GM19438 (cell line): Measurements from ENCODE around the gene CTDNEP1.

Experiments
- ATAC-seq: cut with Tn5 transposase; IDR thresholded peaks from one replicate; pipeline ENCODE4 v1.9.1; 2021; ENCODE audit warnings: low read depth; ENCODE audit not compliant: unreplicated experiment

The CTDNEP1 gene

GRCh38 chr17:7232114-7232513 is 19.4 kb downstream of the CTDNEP1 start:
- ATAC-seq = no peak

DNA sequence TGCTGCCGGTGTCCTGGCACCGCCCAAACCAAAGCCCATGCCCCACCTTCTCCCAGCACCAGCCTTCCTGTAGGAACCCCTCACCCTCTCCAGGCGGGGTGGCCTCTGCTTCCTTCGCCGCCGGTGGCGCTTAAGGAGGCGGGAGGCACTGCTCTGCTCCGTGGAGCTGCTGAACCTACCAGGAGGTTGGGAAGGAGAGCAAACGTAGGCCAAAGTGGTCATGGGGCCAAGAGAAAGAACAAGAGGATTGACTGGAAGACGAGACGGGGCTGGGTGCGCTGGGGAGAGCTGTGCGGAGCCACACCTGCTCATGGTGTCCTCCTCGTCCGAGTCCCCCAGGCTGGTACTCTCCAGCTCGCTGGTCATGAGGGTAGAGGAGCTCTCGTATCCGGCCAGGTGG is 22.0 kb downstream of the CTDNEP1 start:
- ATAC-seq = no peak

- ATAC-seq = no peak
These were observed 22.6 kb downstream of the CTDNEP1 start for GRCh38 chr17:7228920-7229319.

DNA sequence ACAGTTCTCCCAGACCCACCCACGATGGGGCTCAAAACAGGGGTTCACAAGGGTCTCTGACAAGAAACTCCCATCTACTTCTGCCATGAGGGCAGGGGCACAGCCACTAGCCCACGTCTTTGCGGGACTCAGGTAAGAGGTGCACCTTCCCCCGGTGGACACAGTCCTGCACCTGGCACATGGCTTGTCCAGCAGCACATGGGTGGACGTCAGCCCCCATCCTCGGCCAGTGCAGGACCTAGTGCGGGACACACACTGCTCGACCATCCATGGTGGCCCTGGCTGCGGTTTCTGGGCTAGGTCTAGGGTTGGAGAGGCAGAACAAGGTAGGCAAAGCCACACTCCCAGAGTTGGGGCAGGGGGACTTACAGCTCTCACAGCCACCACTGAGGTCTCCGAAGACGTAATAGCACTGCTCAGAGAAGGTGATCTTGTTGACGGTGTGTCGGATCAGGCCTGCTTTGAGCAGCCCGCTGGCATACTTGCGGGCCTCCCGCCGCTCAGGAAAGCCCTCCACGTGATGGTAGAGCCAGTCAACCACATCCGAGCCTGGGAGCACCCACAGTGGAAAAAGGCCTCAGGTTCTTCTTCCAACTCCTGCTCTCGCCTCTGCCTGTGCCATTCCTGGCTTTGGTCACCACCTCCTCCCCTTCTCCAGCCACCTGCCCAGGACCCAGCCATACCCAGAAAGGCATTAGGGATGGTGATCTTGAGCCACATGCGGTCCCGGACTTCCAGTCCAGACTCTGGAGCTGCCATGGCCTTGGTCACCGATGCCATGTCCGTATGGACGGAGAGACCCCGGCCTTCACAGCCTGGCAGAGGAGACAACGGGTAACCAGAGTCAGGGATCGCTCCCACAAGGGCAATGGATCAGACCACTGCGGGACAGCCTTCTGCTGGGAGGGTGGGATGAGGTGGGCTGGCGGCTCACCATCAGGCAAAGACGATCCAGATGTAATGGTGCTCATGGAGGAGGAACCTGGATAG is 24.5 kb downstream of the CTDNEP1 start:
- no peak for ATAC-seq

DNA sequence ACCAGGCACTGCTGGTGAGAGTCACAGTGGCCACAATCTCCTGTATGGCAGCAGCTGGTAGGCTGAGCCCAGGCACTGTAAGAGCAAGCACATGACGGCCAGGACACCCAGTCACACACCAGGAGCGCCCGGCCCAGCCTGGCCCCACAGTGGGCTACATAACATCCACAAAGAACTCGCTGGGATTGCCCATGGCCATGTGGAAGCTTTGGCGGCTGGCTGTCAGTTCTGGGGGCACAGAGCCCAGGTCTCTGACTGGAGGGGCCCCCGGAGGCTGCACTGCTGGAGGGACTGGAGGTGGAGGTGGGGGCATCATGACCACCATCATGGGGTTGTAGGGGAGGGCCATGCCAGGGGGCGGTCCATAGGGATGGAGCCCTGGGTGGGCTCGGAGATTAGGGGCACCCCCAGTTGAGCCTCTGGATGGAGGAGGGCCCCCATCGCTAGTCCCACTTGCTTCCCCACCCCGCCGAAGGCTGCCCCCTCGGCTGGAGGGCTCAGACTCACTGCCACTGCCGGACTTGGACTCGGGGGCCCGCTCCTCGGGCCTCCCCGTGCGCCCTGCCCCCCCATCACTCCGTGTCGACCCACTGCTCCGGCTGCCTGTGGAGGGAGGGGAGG is 25.7 kb downstream of the CTDNEP1 start:
- ATAC-seq = no peak

- no peak for ATAC-seq
These were observed 26.8 kb downstream of the CTDNEP1 start for GRCh38 chr17:7224661-7225111.

DNA sequence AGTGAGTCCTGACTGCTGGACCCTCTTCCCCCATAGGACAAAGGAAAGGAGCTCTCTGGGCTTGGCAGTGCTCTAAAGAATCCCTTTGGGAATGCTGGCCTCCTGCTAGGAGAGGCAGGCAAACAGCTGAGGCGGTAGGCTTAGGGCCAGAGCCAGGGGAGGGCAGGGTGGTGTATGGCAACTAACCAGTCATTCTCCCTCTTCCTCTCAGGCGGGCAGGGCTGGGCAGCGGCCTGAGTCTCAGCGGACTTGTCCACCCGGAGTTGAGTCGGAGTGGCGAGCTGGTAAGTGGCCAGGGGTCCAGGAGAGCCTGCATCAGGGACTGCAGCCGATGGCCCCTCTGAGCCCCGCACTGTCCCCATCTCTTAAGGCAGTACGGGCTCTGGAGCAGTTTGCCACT is 27.4 kb downstream of the CTDNEP1 start:
- ATAC-seq = no peak

DNA sequence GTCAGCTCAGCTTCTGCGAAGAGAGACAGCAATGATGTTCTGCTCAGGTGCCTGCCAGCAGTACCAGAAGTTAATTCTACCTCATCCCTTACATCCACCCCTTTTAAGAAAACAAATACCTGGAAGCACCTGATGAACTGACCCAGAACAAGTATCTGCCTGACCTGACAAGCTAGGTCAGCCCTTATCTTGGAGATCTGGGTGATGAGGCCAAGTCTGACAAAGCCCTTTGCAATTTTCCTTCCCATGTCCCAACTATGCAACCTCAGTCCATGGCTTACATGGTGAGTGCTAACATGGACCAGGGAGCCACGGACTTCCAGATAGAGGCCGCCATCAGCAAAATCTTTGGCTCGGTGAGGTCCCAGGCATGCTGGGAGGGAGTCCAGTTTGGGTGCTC is 28.2 kb downstream of the CTDNEP1 start:
- no peak for ATAC-seq

DNA sequence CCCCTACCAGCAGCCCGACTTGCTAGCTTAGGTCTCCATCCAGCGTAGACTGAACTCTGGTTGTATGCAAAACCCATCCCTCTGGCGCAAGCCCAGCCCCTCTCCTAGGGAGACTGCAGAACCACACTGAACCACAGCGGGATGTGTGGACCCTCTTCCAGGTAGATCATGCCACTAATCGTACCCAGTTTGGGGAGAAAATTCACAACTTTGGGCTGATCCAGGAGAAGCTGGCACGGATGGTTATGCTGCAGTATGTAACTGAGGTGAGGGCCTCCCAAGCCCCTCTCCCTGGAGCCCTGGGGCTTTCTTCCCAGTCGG is 28.6 kb downstream of the CTDNEP1 start:
- no peak for ATAC-seq

- ATAC-seq = no peak
These were observed 29.2 kb downstream of the CTDNEP1 start for GRCh38 chr17:7222093-7222971.

GRCh38 chr17:7221278-7222092 is 30.0 kb downstream of the CTDNEP1 start:
- ATAC-seq = no peak

DNA sequence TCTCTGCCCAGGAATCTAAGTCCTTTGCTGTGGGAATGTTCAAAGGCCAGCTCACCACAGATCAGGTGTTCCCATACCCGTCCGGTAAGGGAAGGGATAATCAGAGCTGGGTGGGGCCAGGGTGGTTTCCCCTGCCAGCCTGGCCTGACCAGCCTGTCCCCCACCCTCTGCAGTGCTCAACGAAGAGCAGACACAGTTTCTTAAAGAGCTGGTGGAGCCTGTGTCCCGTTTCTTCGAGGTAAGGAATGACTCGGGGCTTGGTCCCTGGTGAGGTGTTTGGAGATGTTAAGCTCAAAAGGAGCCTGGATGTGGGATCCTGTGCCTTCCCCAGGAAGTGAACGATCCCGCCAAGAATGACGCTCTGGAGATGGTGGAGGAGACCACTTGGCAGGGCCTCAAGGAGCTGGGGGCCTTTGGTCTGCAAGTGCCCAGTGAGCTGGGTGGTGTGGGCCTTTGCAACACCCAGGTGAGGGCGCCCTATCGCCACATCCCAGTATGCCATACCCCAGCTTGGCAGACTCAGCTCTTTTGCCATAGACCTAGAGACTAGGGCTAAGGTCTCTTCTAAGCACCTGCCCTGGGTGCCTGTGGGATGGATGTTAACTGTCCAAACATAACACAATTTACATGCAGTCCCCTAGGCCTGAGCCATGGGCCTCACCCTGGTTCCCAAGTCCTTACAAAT is 30.8 kb downstream of the CTDNEP1 start:
- ATAC-seq = no peak

DNA sequence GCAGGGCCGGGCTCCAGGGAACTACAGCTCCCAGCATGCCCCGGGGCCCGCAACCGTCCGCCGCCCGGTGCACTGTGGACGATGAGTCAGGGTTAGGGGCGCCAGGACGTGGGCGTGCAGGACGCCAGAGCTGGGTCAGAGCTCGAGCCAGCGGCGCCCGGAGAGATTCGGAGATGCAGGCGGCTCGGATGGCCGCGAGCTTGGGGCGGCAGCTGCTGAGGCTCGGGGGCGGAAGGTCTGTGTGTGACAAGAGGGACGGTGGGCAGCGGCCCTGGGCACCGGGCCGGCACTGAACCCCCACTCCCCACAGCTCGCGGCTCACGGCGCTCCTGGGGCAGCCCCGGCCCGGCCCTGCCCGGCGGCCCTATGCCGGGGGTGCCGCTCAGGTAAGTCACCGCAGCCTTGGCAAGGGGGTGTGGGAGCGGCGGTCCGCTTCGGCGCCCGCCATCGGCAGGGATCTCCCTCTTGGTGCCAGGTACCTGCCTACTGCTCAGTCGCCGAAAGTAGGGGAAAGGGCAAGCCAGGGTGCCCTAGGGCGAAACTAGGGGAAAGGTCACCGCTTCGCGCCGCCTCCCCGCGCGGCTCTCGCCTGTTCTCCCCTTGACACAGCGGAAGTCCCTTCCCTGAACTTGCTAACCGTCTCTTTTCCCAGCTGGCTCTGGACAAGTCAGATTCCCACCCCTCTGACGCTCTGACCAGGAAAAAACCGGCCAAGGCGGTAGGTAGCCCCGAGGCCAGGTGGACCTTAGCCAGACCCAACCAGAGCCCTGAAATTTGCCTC is 31.5 kb downstream of the CTDNEP1 start, which contains the start of the genes ACADVL and DLG4:
Gene ACADVL, plus strand, starts transcription at position 127 of the 781 bp plus-strand sequence. Its CDS starts 47 bp downstream, at position 174.
Gene DLG4, minus strand, starts transcription at position 25 of the 781 bp plus-strand sequence.
- ATAC-seq = peak; percentile 53

DNA sequence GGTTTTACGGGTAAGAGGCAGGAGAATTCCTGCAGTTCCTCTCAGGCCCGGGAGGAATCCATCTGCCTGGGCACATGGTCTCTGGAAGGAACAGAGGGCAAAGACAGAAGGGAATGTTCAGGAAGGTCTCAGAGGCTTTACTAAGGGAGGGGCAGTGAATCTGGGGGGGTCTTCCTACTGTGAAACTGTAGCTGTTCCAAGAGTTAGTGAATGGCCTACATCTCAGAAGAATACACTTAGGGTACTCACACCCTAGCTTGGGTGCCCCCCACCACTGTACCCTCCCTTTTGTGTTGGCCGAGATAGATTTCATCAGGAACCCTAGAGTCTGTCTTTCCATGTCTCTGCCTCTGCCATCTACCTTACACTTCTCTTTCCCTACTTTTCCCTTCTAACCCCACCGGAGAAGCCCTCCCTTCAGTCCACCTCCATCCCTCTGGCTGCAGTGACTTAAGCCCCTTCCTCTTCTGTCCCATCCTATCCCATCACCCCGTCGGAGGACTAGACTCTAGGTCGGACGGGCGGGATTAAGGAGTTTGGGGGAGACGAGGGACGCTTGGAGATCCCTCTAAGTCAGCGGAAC is 32.2 kb downstream of the CTDNEP1 start:
- no peak for ATAC-seq

DNA sequence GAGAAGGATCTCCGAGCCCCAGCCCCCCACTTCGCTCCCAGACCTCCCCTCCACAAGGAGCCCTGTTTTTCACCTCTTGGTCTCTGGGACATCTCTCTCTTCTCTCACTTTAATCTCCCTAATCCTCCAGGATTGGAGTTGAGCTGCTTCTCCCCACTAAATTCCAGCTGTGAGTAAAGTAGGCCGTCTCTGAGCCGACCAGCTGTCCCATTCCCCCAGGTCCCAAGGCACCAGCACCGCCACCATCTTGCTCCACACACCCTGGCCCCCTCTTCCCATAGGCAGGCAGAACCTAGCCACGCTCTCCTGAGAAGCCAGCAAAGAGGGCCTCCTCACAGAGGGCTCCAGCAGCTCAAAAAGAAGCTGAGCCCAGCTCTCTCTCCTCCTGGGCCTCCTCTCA is 32.8 kb downstream of the CTDNEP1 start:
- ATAC-seq = no peak

GRCh38 chr17:7218166-7218565 is 33.4 kb downstream of the CTDNEP1 start:
- no peak for ATAC-seq

DNA sequence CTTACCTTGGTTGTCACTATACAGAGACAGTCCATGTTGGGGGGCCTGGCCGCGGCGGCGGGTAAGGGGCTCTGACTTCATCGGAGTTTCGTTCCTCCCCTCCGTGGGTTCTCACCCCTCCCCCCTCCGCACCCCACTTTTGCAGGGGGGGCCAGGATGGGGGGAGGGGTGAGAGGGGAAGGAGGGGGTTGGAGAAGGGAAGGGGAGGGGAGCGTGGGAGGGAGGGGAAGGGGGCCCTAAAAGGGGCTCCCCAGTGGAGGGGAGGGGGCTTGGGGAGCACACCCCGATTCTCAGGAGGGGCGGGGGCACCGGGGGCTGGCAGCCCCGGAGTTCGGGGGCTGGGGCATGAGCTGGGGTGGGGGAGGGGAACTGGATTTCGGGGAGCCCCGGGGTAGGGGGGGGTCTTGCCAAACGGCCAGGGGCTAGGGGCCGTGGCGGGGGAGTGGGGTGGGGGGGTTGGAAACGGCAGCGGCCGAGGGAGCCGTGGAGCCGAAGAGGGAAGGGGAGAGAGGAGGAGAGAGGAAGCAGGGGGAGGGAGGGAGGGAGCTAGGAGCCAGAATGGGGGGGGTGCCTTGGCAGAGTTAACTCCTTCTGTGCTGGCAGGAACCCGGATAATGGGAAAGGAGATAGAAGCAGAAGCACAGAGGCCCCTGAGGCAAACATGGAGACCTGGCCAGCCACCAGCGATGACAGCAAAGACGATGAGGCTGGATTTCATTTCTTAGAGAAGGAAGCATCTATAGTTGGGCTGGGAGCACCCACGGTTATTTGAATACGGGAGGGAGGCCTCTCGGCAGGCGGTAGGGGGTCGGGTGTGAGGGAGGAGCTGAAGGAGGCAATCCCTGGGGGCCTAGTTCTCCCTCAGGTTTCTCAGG is 34.2 kb downstream of the CTDNEP1 start:
- ATAC-seq = no peak
